ENCODE measurements around the gene PHF24.

DNA sequence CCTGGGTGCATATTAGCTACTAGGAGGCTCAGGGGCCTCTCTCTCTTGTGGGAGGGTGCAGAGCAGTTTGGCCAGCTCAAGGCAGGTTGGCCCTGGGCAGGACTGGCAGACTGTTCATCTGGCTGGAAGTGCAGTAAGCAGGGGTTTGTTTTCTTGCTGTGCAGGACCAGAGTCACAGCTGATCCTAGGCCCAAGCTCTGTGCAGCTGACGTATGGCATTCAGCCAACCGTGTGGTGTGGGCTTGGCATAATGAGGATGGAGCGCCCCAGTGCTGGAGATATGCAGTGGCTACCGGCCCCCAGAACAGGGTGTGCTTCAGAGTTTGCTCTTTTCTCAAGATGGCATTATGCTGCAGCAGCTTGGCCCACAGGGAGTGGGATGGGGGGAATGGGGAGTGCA lies 31.0 kb upstream of the PHF24 start:
- TF ChIP-seq CTCF (IDR thresholded peaks at IDR 0.05) (no peak), POLR2AphosphoS5 (IDR thresholded peaks at IDR 0.05) (no peak), POLR2A (IDR thresholded peaks at IDR 0.05) (no peak)
